H9 (cell line): ENCODE measurements around the gene HS3ST6. TPM values are rescaled to one million over a fixed set of nuclear protein-coding genes. Genes with fewer than 3 reads are reported as not detected.

Experiments
- DNase-seq: peaks from one replicate; pipeline ENCODE4 v3.0.0-alpha.2; 2017
- H2AFZ ChIP-seq: one replicate; pipeline ENCODE4 v1.6.1; 2013; ENCODE audit warnings: mild to moderate bottlenecking, low read length, control low read depth, moderate library complexity
- H2AK5ac ChIP-seq: 2 replicates; pipeline ENCODE4 v1.6.1; 2013; ENCODE audit warnings: low read length, control low read depth, mixed read lengths; ENCODE audit not compliant: insufficient read length
- H2BK120ac ChIP-seq: one replicate; pipeline ENCODE4 v1.6.1; 2013; ENCODE audit warnings: low read depth, mild to moderate bottlenecking, low read length, control low read depth, inconsistent platforms; ENCODE audit not compliant: poor library complexity, severe bottlenecking
- H2BK12ac ChIP-seq: 2 replicates; pipeline ENCODE4 v1.6.1; 2013; ENCODE audit warnings: low read length, control low read depth, mixed read lengths, low read depth; ENCODE audit not compliant: insufficient read length
- H2BK15ac ChIP-seq: 2 replicates; pipeline ENCODE4 v1.6.1; 2013; ENCODE audit warnings: low read depth, low read length, control low read depth
- H2BK20ac ChIP-seq: one replicate; pipeline ENCODE4 v1.6.1; 2013; ENCODE audit warnings: low read depth, mild to moderate bottlenecking, low read length, control low read depth, inconsistent platforms; ENCODE audit not compliant: poor library complexity, severe bottlenecking
- H2BK5ac ChIP-seq: 2 replicates; pipeline ENCODE4 v1.6.1; 2013; ENCODE audit warnings: low read length, control low read depth, mixed read lengths; ENCODE audit not compliant: insufficient read length
- H3K14ac ChIP-seq: 2 replicates; pipeline ENCODE4 v1.6.1; 2013; ENCODE audit warnings: low read length, control low read depth; ENCODE audit not compliant: insufficient read depth
- H3K18ac ChIP-seq: 2 replicates; pipeline ENCODE4 v1.6.1; 2013; ENCODE audit warnings: low read depth, mild to moderate bottlenecking, mixed read lengths, low read length, control low read depth; ENCODE audit not compliant: insufficient read length
- H3K23ac ChIP-seq: 2 replicates; pipeline ENCODE4 v1.6.1; 2013; ENCODE audit warnings: low read length, control low read depth, mixed read lengths, low read depth; ENCODE audit not compliant: insufficient read length
- H3K23me2 ChIP-seq: 2 replicates; pipeline ENCODE4 v1.6.1; 2013; ENCODE audit warnings: low read depth, mild to moderate bottlenecking, mixed read lengths, low read length, control low read depth; ENCODE audit not compliant: insufficient read length, poor library complexity, severe bottlenecking
- H3K27ac ChIP-seq: 2 replicates; pipeline ENCODE4 v1.5.1; 2013; ENCODE audit warnings: low read length, control low read depth, mixed read lengths, low read depth; ENCODE audit not compliant: insufficient read length
- H3K27me3 ChIP-seq: 2 replicates; pipeline ENCODE4 v1.6.1; 2013; ENCODE audit warnings: low read length, control low read depth, inconsistent platforms; ENCODE audit not compliant: insufficient read depth
- H3K4ac ChIP-seq: 2 replicates; pipeline ENCODE4 v1.6.1; 2013; ENCODE audit warnings: low read depth, mild to moderate bottlenecking, control low read depth, inconsistent platforms, low read length, moderate library complexity
- H3K4me1 ChIP-seq: 2 replicates; pipeline ENCODE4 v1.6.1; 2013; ENCODE audit warnings: low read length, control low read depth, inconsistent platforms; ENCODE audit not compliant: insufficient read depth
- H3K4me2 ChIP-seq: 2 replicates; pipeline ENCODE4 v1.6.1; 2013; ENCODE audit warnings: low read length, control low read depth, mixed read lengths; ENCODE audit not compliant: insufficient read length, insufficient read depth
- H3K56ac ChIP-seq: 2 replicates; pipeline ENCODE4 v1.6.1; 2013; ENCODE audit warnings: low read depth, mild to moderate bottlenecking, mixed read lengths, low read length, control low read depth; ENCODE audit not compliant: insufficient read length
- H3K79me1 ChIP-seq: 2 replicates; pipeline ENCODE4 v1.6.1; 2013; ENCODE audit warnings: low read depth, mild to moderate bottlenecking, moderate library complexity, low read length, control low read depth, inconsistent platforms; ENCODE audit not compliant: insufficient read depth, poor library complexity, severe bottlenecking
- H3K79me2 ChIP-seq: 2 replicates; pipeline ENCODE4 v1.6.1; 2013; ENCODE audit warnings: low read length, control low read depth, inconsistent platforms; ENCODE audit not compliant: insufficient read depth
- H3K9ac ChIP-seq: 2 replicates; pipeline ENCODE4 v1.6.1; 2013; ENCODE audit warnings: low read length, control low read depth, mixed read lengths; ENCODE audit not compliant: insufficient read length; ENCODE audit errors: extremely low read depth
- H3K9me3 ChIP-seq: one replicate; pipeline ENCODE4 v1.6.1; 2013; ENCODE audit warnings: low read depth, low read length, inconsistent platforms; ENCODE audit not compliant: control insufficient read depth
- H3T11ph ChIP-seq: one replicate; pipeline ENCODE4 v1.6.1; 2013; ENCODE audit warnings: mild to moderate bottlenecking, low read length, control low read depth, inconsistent platforms
- H4K20me1 ChIP-seq: one replicate; pipeline ENCODE4 v1.6.1; 2013; ENCODE audit not compliant: control insufficient read depth, insufficient read length, insufficient read depth
- H4K5ac ChIP-seq: 2 replicates; pipeline ENCODE4 v1.6.1; 2013; ENCODE audit warnings: low read depth, mild to moderate bottlenecking, mixed read lengths, low read length, control low read depth; ENCODE audit not compliant: insufficient read length
- H4K8ac ChIP-seq: replicated peaks from 2 replicates; pipeline ENCODE4 v1.6.1; 2013; ENCODE audit warnings: low read length, control low read depth, mixed read lengths, low read depth; ENCODE audit not compliant: insufficient read length
- H4K91ac ChIP-seq: 2 replicates; pipeline ENCODE4 v1.6.1; 2013; ENCODE audit warnings: low read depth, mild to moderate bottlenecking, moderate library complexity, mixed read lengths, low read length, control low read depth; ENCODE audit not compliant: insufficient read length
- H3K27ac Mint-ChIP-seq, 3 experiments: 2 replicates in 2 of 3; 3 replicates in 1 of 3; pipeline ENCODE4 v1.8.0; 2020 to 2021; ENCODE audit warnings: mixed read lengths in 3 of 3, mild to moderate bottlenecking in 1 of 3, moderate library complexity in 1 of 3
- H3K27me3 Mint-ChIP-seq: 2 replicates; pipeline ENCODE4 v1.8.0; 2021; ENCODE audit warnings: low read depth, mild to moderate bottlenecking, moderate library complexity, mixed read lengths
- H3K36me3 Mint-ChIP-seq, 3 experiments: 2 replicates in 2 of 3; 3 replicates in 1 of 3; pipeline ENCODE4 v1.8.0; 2020 to 2021; ENCODE audit warnings: low read depth in 3 of 3, mixed read lengths in 3 of 3; ENCODE audit not compliant: insufficient read depth in 1 of 3
- H3K4me1 Mint-ChIP-seq, 2 experiments: 2 replicates each; pipeline ENCODE4 v1.8.0; 2020; ENCODE audit warnings: mixed read lengths in 2 of 2
- H3K4me3 Mint-ChIP-seq, 2 experiments: 2 replicates in 1 of 2; 3 replicates in 1 of 2; pipeline ENCODE4 v1.8.0; 2020 to 2021; ENCODE audit warnings: mild to moderate bottlenecking in 2 of 2, mixed read lengths in 2 of 2, moderate library complexity in 1 of 2
- H3K9me3 Mint-ChIP-seq, 2 experiments: 2 replicates in 1 of 2; 3 replicates in 1 of 2; pipeline ENCODE4 v1.8.0; 2020; ENCODE audit warnings: mild to moderate bottlenecking in 2 of 2, mixed read lengths in 2 of 2, moderate library complexity in 1 of 2
- CTCF ChIP-seq: fragments of 200-600 bp; sonication (generic); conservative IDR thresholded peaks from 3 replicates; pipeline ENCODE4 v1.8.0; 2021; ENCODE audit warnings: antibody characterized with exemption, mild to moderate bottlenecking
- WGBS: extraction: QIAGEN DNeasy Blood & Tissue Kit; methylation state at CpG from one replicate; pipeline ENCODE4 v1.1.7; 2013; ENCODE audit warnings: missing lambda C conversion rate, low lambda C conversion rate, mixed read lengths; ENCODE audit not compliant: insufficient read length; ENCODE audit errors: extremely low coverage; 5-methylcytosine and 5-hydroxymethylcytosine counted together
- long read RNA-seq: library from polyadenylated mRNA; unstranded; transcript quantifications from one replicate; pipeline ENCODE4 v2.0.0, GENCODE V29; 2020
- total RNA-seq: library from RNA; stranded (reverse); gene quantifications from 2 replicates; pipeline ENCODE4 v1.2.1, GENCODE V29; 2021

The HS3ST6 gene
- total RNA-seq: not detected in 2 replicates
- long read RNA-seq: 0 reads

- Histone ChIP-seq H4K8ac (no peak within 1 kb of the TSS), H4K20me1 (no peaks in the 10 kb centered on the region), H3K27ac (no peak within 1 kb of the TSS), H2BK20ac (no peak within 1 kb of the TSS), H3K14ac (no peak within 1 kb of the TSS; the same call in 1 of the 2 replicates), H3K4me2 (peak within 1 kb of the TSS; percentile 54), H3T11ph (no peak within 1 kb of the TSS), H3K56ac (no peak within 1 kb of the TSS), H2BK5ac (no peak within 1 kb of the TSS), H2AFZ (no peak within 1 kb of the TSS), H2BK15ac (no peak within 1 kb of the TSS), H4K5ac (no peak within 1 kb of the TSS), H3K4me1 (no peaks in the 10 kb centered on the region; the same call in 1 of the 2 replicates), H3K9ac (no peak within 1 kb of the TSS), H3K79me2 (no peaks in the 10 kb centered on the region), H3K18ac (no peak within 1 kb of the TSS), H2AK5ac (no peak within 1 kb of the TSS), H2BK120ac (no peak within 1 kb of the TSS), H2BK12ac (no peak within 1 kb of the TSS), H4K91ac (no peak within 1 kb of the TSS), H3K4ac (no peak within 1 kb of the TSS), H3K9me3 (no peaks in the 10 kb centered on the region), H3K23me2 (peaks cover 4% of the 10 kb centered on the region), H3K23ac (no peak within 1 kb of the TSS), H3K27me3 (peaks cover 43% of the 10 kb centered on the region), H3K79me1 (no peaks in the 10 kb centered on the region)
- Mint-ChIP-seq H3K27ac (no peak within 1 kb of the TSS), H3K27me3 (peaks cover 92% of the 10 kb centered on the region), H3K36me3 (peaks cover 0 to 2% (median 0%) of the 10 kb centered on the region in 3 experiments; a peak in 1 of 7 replicates), H3K9me3 (peaks cover 2% of the 10 kb centered on the region in 2 experiments; a peak in 3 of 5 replicates), H3K4me1 (peaks cover 14 to 59% of the 10 kb centered on the region in 2 experiments), H3K4me3 (peak within 1 kb of the TSS; percentile 17 to 74; a peak in 3 of 5 replicates)
- DNase-seq: peak; percentile 29
- WGBS: no CpG with 5 or more reads among the region's 71 CpGs
- no peak for TF ChIP-seq CTCF
These were observed at the start of gene HS3ST6 for GRCh38 chr16:1918351-1919326. Gene HS3ST6 (minus strand): TSS chr16:1918415. CDS start chr16:1918323, 92 bp downstream.
